ENCODE data around the gene CBX2.

The CBX2 gene

GRCh38 chr17:79729761-79730160 is 48.2 kb upstream of the CBX2 start:
- Histone ChIP-seq H3K9me3 (ENCODE audit: low read length) (no peaks in the 10 kb centered on the region), H3K9ac (ENCODE audit: low read length) (no peak overlapping the region), H3F3A (ENCODE audit: insufficient read depth, low read length) (no peaks in the 10 kb centered on the region), H4K20me1 (ENCODE audit: insufficient read depth, low read length) (no peaks in the 10 kb centered on the region), H3K27me3 (ENCODE audit: insufficient read depth, low read length) (no peaks in the 10 kb centered on the region), H3K9me2 (ENCODE audit: low read depth, low read length) (no peaks in the 10 kb centered on the region), H3K4me3 (ENCODE audit: low read depth, low read length, poor library complexity, severe bottlenecking) (no peak overlapping the region), H3K36me3 (ENCODE audit: insufficient read depth, low read length) (no peaks in the 10 kb centered on the region), H3K4me2 (ENCODE audit: low read length) (no peak overlapping the region), H3K79me2 (ENCODE audit: insufficient read depth, low read length) (no peaks in the 10 kb centered on the region), H2AFZ (ENCODE audit: low read length) (no peak overlapping the region), H3K27ac (ENCODE audit: low read depth, low read length, poor library complexity, severe bottlenecking) (no peak overlapping the region), H3K4me1 (ENCODE audit: insufficient read depth, low read length, severe bottlenecking) (peaks cover 31% of the 10 kb centered on the region)
- no peak for TF ChIP-seq EZH2 (IDR thresholded peaks at IDR 0.05; ENCODE audit: borderline replicate concordance, low read length)
- TF ChIP-seq CTCF (IDR thresholded peaks at IDR 0.05; ENCODE audit: low read length), result no peak

DNA sequence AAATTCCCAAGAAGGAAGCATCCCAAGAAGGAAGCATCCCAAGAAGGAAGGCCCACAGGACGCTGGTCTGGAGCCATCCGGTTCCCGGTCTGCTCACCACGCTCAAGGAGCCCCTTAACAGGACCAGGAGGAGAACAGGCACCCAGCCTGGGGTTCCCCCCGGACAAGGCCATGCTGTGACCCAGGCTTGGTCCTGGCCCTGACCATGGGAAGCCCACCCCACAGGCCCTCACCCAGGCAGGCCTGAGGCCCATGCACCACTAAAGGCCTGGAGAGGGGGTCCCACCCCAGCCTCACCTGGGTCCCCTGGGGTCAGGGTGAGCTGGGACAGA is 47.5 kb upstream of the CBX2 start:
- Histone ChIP-seq H3K9me3 (ENCODE audit: low read length) (no peaks in the 10 kb centered on the region), H3K4me3 (ENCODE audit: low read depth, low read length, poor library complexity, severe bottlenecking) (no peak overlapping the region), H3K79me2 (ENCODE audit: insufficient read depth, low read length) (no peaks in the 10 kb centered on the region), H3F3A (ENCODE audit: insufficient read depth, low read length) (no peaks in the 10 kb centered on the region), H3K27me3 (ENCODE audit: insufficient read depth, low read length) (no peaks in the 10 kb centered on the region), H3K27ac (ENCODE audit: low read depth, low read length, poor library complexity, severe bottlenecking) (no peak overlapping the region), H3K9ac (ENCODE audit: low read length) (no peak overlapping the region), H3K9me2 (ENCODE audit: low read depth, low read length) (no peaks in the 10 kb centered on the region), H3K4me2 (ENCODE audit: low read length) (no peak overlapping the region), H4K20me1 (ENCODE audit: insufficient read depth, low read length) (no peaks in the 10 kb centered on the region), H3K36me3 (ENCODE audit: insufficient read depth, low read length) (no peaks in the 10 kb centered on the region), H2AFZ (ENCODE audit: low read length) (no peak overlapping the region), H3K4me1 (ENCODE audit: insufficient read depth, low read length, severe bottlenecking) (peaks cover 31% of the 10 kb centered on the region)
- no peak for TF ChIP-seq CTCF (IDR thresholded peaks at IDR 0.05; ENCODE audit: low read length)
- TF ChIP-seq EZH2 (IDR thresholded peaks at IDR 0.05; ENCODE audit: borderline replicate concordance, low read length), result no peak

DNA sequence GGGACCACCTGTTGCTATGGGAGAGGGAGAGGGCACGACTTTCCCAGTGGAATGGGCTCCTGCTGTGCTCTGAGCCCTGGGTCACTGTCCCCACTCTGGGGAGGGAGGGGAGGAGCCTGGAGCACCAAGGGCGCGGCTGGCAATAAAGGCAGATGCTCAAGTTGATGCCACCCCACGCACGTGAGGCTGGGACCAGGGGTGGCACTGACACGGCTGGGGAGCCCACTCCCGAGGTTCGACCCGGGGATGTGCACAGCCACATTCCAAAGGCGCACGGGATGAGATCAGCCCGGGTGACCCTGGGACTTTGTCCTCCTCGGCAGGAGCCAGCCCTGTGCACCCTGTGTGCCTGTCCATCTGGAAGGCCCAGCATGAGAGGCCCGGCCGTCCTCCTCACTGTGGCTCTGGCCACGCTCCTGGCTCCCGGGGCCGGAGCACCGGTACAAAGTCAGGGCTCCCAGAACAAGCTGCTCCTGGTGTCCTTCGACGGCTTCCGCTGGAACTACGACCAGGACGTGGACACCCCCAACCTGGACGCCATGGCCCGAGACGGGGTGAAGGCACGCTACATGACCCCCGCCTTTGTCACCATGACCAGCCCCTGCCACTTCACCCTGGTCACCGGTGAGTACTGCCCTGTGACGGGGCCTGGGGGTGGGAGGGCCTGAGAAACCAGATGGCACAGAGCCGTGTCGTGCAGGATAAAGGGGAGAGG is 47.0 kb upstream of the CBX2 start, which contains the start of gene ENPP7:
ENPP7 (plus strand) TSS at position 175 of the 715 bp plus-strand sequence; CDS start at position 372, 197 bp downstream.
- Histone ChIP-seq H3K4me1 (ENCODE audit: insufficient read depth, low read length, severe bottlenecking) (peaks cover 31% of the 10 kb centered on the region), H3K4me3 (ENCODE audit: low read depth, low read length, poor library complexity, severe bottlenecking) (no peak within 1 kb of the TSS), H3K36me3 (ENCODE audit: insufficient read depth, low read length) (no peaks in the 10 kb centered on the region), H2AFZ (ENCODE audit: low read length) (no peak within 1 kb of the TSS), H3K4me2 (ENCODE audit: low read length) (no peak within 1 kb of the TSS), H3F3A (ENCODE audit: insufficient read depth, low read length) (no peaks in the 10 kb centered on the region), H3K27ac (ENCODE audit: low read depth, low read length, poor library complexity, severe bottlenecking) (no peak within 1 kb of the TSS), H3K9me3 (ENCODE audit: low read length) (no peaks in the 10 kb centered on the region), H3K79me2 (ENCODE audit: insufficient read depth, low read length) (no peaks in the 10 kb centered on the region), H3K9ac (ENCODE audit: low read length) (no peak within 1 kb of the TSS), H4K20me1 (ENCODE audit: insufficient read depth, low read length) (no peaks in the 10 kb centered on the region), H3K9me2 (ENCODE audit: low read depth, low read length) (no peaks in the 10 kb centered on the region), H3K27me3 (ENCODE audit: insufficient read depth, low read length) (no peaks in the 10 kb centered on the region)
- TF ChIP-seq EZH2 (IDR thresholded peaks at IDR 0.05; ENCODE audit: borderline replicate concordance, low read length), result no peak
- no peak for TF ChIP-seq CTCF (IDR thresholded peaks at IDR 0.05; ENCODE audit: low read length)
